OCI-LY1 (cell line): ENCODE measurements around the gene PPM1B.
"Not testable (repeated sequence)": the region's sequence is repeated elsewhere in the genome, so short reads cannot be mapped to it uniquely, and the experiment has no call there.

ENCODE experiments used
- H2AFZ ChIP-seq: fragments of 200-600 bp; sonication (generic), shearing (Covaris generic); 2 replicates; pipeline ENCODE4 v1.6.0; 2014; ENCODE audit warnings: antibody characterized with exemption, mild to moderate bottlenecking, low read length
- H3F3A ChIP-seq: fragments of 200-600 bp; sonication (generic), shearing (Covaris generic); 2 replicates; pipeline ENCODE4 v1.6.0; 2014; ENCODE audit warnings: mild to moderate bottlenecking, antibody characterized with exemption, low read length, moderate library complexity; ENCODE audit not compliant: insufficient read depth
- H3K27ac ChIP-seq: fragments of 200-600 bp; sonication (generic); 2 replicates; pipeline ENCODE4 v1.5.1; 2014; ENCODE audit warnings: low read length, mixed run types, mild to moderate bottlenecking, low read depth; ENCODE audit not compliant: poor library complexity, severe bottlenecking
- H3K27me3 ChIP-seq: fragments of 200-600 bp; sonication (generic); 2 replicates; pipeline ENCODE4 v1.6.0; 2014; ENCODE audit warnings: antibody characterized with exemption, mild to moderate bottlenecking, low read length, moderate library complexity; ENCODE audit not compliant: insufficient read depth
- H3K36me3 ChIP-seq: fragments of 200-600 bp; sonication (generic); 2 replicates; pipeline ENCODE4 v1.6.1; 2014; ENCODE audit warnings: mild to moderate bottlenecking, antibody characterized with exemption, low read length, moderate library complexity, mixed read lengths; ENCODE audit not compliant: insufficient read depth
- H3K4me1 ChIP-seq: fragments of 200-600 bp; sonication (generic); 2 replicates; pipeline ENCODE4 v1.5.1; 2014; ENCODE audit warnings: mild to moderate bottlenecking, low read length, moderate library complexity; ENCODE audit not compliant: insufficient read depth, severe bottlenecking
- H3K4me2 ChIP-seq: fragments of 200-600 bp; sonication (generic), shearing (Covaris generic); 2 replicates; pipeline ENCODE4 v1.6.1; 2014; ENCODE audit warnings: low read length
- H3K4me3 ChIP-seq: fragments of 200-600 bp; sonication (generic); 2 replicates; pipeline ENCODE4 v1.5.1; 2014; ENCODE audit warnings: low read length, low read depth, mild to moderate bottlenecking, mixed read lengths; ENCODE audit not compliant: poor library complexity, severe bottlenecking
- H3K79me2 ChIP-seq: fragments of 200-600 bp; shearing (Covaris generic); 2 replicates; pipeline ENCODE4 v1.6.1; 2016; ENCODE audit warnings: mixed run types, low read length, mixed read lengths; ENCODE audit not compliant: insufficient read depth
- H3K9ac ChIP-seq: fragments of 200-600 bp; sonication (generic), shearing (Covaris generic); 2 replicates; pipeline ENCODE4 v1.6.1; 2014; ENCODE audit warnings: mild to moderate bottlenecking, low read length, mixed read lengths
- H3K9me2 ChIP-seq: fragments of 200-600 bp; sonication (generic), shearing (Covaris generic); 2 replicates; pipeline ENCODE4 v1.6.1; 2014; ENCODE audit warnings: low read depth, mild to moderate bottlenecking, low read length, mixed read lengths
- H3K9me3 ChIP-seq: fragments of 200-600 bp; shearing (Covaris generic); 2 replicates; pipeline ENCODE4 v1.6.1; 2014; ENCODE audit warnings: low read length, mixed read lengths
- H4K20me1 ChIP-seq: fragments of 200-600 bp; sonication (generic), shearing (Covaris generic); 2 replicates; pipeline ENCODE4 v1.6.0; 2016; ENCODE audit warnings: mild to moderate bottlenecking, low read length; ENCODE audit not compliant: insufficient read depth
- EZH2 ChIP-seq: fragments of 200-600 bp; sonication (generic), shearing (Covaris generic); IDR thresholded peaks from 2 replicates; pipeline ENCODE4 v1.8.0; 2017; ENCODE audit warnings: borderline replicate concordance, mixed run types, mild to moderate bottlenecking, antibody characterized with exemption, low read length, moderate library complexity, mixed read lengths
- TF ChIP-seq, protein P1 (sequence below): fragments of 200-600 bp; sonication (generic), shearing (Covaris generic); IDR thresholded peaks from 2 replicates; pipeline ENCODE4 v1.5.1; 2017; ENCODE audit warnings: mild to moderate bottlenecking, antibody characterized with exemption, low read length, moderate library complexity, mixed read lengths

The PPM1B gene

GRCh38 chr2:44254023-44254422 is 85.3 kb downstream of the PPM1B start:
- Histone ChIP-seq H3K4me2 (no peak overlapping the region), H2AFZ (no peak overlapping the region), H3K4me1 (no peaks in the 10 kb centered on the region), H3K9ac (no peak overlapping the region), H3K9me2 (no peaks in the 10 kb centered on the region), H3K4me3 (no peak overlapping the region), H3K36me3 (no peaks in the 10 kb centered on the region), H3F3A (no peaks in the 10 kb centered on the region), H3K27ac (no peak overlapping the region), H3K27me3 (no peaks in the 10 kb centered on the region), H3K9me3 (0 out of 2 replicates have a peak, but pooled peaks cover 6% of the 10 kb centered on the region), H4K20me1 (no peaks in the 10 kb centered on the region), H3K79me2 (no peaks in the 10 kb centered on the region)
- no peak for TF ChIP-seq EZH2
- TF ChIP-seq, protein P1, sequence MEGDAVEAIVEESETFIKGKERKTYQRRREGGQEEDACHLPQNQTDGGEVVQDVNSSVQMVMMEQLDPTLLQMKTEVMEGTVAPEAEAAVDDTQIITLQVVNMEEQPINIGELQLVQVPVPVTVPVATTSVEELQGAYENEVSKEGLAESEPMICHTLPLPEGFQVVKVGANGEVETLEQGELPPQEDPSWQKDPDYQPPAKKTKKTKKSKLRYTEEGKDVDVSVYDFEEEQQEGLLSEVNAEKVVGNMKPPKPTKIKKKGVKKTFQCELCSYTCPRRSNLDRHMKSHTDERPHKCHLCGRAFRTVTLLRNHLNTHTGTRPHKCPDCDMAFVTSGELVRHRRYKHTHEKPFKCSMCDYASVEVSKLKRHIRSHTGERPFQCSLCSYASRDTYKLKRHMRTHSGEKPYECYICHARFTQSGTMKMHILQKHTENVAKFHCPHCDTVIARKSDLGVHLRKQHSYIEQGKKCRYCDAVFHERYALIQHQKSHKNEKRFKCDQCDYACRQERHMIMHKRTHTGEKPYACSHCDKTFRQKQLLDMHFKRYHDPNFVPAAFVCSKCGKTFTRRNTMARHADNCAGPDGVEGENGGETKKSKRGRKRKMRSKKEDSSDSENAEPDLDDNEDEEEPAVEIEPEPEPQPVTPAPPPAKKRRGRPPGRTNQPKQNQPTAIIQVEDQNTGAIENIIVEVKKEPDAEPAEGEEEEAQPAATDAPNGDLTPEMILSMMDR: no peak

- H3K4me2 ChIP-seq, H3K79me2 ChIP-seq, H3F3A ChIP-seq: not testable (repeated sequence)
These were observed 87.0 kb downstream of the PPM1B start for GRCh38 chr2:44255704-44256103.

DNA sequence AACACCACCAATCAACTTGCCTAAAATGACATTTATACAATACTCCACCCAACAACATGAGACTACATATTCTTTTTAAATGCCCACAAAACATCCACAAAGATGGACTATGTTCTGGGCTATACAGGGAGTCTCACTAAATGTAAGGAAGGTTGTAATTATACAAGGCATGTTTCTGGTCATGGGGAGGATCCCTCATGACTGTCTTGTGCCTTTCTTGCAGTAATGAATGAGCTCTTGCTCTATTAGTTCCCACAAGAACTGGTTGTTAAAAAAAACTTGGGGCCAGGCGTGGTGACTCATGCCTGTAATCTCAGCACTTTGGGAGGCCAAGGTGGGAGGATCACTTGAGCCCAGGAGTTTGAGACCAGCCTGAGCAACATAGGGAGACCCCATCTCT is 89.1 kb downstream of the PPM1B start:
- not testable (repeated sequence) for H3K9me3 ChIP-seq, H3K27me3 ChIP-seq, H2AFZ ChIP-seq, H3K4me1 ChIP-seq, H3K9me2 ChIP-seq, H3K4me3 ChIP-seq, H3F3A ChIP-seq, H3K9ac ChIP-seq, H3K79me2 ChIP-seq, H4K20me1 ChIP-seq, H3K4me2 ChIP-seq, H3K36me3 ChIP-seq, H3K27ac ChIP-seq

More at GRCh38 chr2:44255704-44256103, 87.0 kb downstream of the PPM1B start:
- not testable (repeated sequence) for H3K4me3 ChIP-seq, H3K9me2 ChIP-seq, H3K27ac ChIP-seq, H4K20me1 ChIP-seq, H3K4me1 ChIP-seq, H2AFZ ChIP-seq, H3K9ac ChIP-seq, H3K9me3 ChIP-seq, H3K27me3 ChIP-seq, H3K36me3 ChIP-seq

- Histone ChIP-seq H3K79me2 (no peaks in the 10 kb centered on the region), H3K4me2 (no peak overlapping the region), H3K36me3 (no peaks in the 10 kb centered on the region), H4K20me1 (no peaks in the 10 kb centered on the region), H3F3A (no peaks in the 10 kb centered on the region), H3K4me1 (no peaks in the 10 kb centered on the region), H3K9me3 (no peaks in the 10 kb centered on the region), H3K9me2 (no peaks in the 10 kb centered on the region), H3K4me3 (no peak overlapping the region), H3K27ac (no peak overlapping the region), H3K9ac (no peak overlapping the region), H2AFZ (no peak overlapping the region), H3K27me3 (no peaks in the 10 kb centered on the region)
- TF ChIP-seq, protein P1: no peak
- no peak for TF ChIP-seq EZH2
These were observed 98.7 kb downstream of the PPM1B start for GRCh38 chr2:44267269-44267795.
